H7 (cell line): Measurements from ENCODE around the gene SORL1. TPM values are rescaled to one million over a fixed set of nuclear protein-coding genes. Genes with fewer than 3 reads are reported as not detected.

Source experiments
- DNase-seq: peaks from one replicate; pipeline ENCODE4 v3.0.0; 2012
- H3K27me3 ChIP-seq: 2 replicates; pipeline ENCODE4 v1.6.0; 2011; ENCODE audit warnings: mild to moderate bottlenecking, low read length; ENCODE audit not compliant: control insufficient read depth, insufficient read depth
- H3K36me3 ChIP-seq: replicated peaks from 2 replicates; pipeline ENCODE4 v1.5.1; 2011; ENCODE audit warnings: low read length; ENCODE audit not compliant: control insufficient read depth, insufficient read depth
- H3K4me3 ChIP-seq: 2 replicates; pipeline ENCODE4 v1.5.1; 2011; ENCODE audit warnings: low read depth, mild to moderate bottlenecking, control low read depth, low read length, moderate library complexity; ENCODE audit not compliant: insufficient read depth
- total RNA-seq: library from RNA; depleted of rRNA; stranded (reverse); fragments of >200 nt; shearing (Covaris generic); gene quantifications from 2 replicates; pipeline ENCODE4 v1.2.3, GENCODE V29; 2014

SORL1 gene
- total RNA-seq, 1 experiment from 2014 or later, result 13.3 TPM

DNA sequence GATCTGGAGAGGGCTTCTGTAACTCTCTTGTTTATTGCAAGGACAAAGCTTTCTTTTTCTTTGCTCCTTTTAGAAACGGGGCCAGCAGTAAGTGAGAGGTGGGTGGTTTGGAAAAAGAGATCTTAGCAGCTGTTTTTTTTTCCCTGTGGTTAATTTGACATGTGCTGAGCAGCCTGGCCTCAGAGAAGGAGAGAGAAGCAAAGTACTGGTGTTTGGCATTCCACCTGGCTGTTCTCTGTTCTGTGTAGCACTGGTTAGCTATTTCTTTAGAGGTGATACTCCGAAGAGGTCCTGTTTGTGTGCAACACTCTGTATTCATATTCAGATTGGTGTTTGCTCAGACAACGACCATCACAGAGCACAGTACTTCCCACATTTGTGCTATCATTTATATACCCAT is 81.5 kb downstream of the SORL1 start:
- H3K36me3 ChIP-seq, result peaks cover 1% of the 10 kb centered on the region; the same call in 1 of the 2 replicates
- DNase-seq, result no peak
- H3K27me3 ChIP-seq, result no peaks in the 10 kb centered on the region
- H3K4me3 ChIP-seq, result no peak overlapping the region

DNA sequence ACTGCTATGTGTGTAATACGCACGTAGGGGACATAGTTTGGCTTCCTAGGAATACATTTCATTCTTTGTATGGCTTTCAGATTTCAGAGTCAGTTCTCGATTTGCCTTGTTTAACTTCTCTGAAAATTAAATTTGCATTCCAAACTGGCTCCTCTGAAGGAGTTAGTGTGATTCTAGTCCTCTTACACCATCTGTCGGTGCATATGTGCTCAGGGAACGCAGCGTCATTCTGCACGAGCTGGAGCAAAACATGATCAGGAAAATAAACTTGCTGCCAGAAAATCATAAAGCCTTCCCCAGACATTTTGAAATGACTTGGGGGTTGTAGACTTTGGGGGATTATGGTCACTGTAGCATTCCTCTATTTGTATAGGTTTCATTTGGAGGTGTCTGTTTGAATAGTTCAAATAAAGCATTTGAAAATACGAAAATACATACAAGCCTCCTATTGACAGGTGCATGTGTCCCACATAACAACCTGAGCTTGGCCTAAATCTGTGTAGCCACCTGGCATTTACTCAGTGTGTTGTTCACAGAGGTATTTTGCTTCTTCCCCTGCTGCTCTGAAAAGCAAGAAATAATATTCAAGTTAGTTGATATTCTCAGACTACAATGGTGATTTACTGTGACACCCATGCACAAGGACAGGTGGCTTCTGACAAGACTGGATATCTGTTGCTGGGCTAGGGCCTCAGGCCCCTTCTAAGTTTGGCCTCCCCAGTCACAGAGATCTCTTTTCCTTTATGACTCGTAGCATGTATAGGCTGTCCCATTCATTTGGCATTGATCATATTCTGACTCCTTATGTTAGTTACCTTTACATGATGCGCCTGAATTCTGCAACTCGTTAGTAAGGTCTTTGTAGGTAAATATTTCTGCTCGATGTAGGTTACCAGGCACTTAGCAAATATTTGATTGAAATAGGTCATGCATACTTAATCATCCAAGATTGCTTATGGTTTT is 82.3 kb downstream of the SORL1 start:
- H3K4me3 ChIP-seq, result no peak overlapping the region

DNA sequence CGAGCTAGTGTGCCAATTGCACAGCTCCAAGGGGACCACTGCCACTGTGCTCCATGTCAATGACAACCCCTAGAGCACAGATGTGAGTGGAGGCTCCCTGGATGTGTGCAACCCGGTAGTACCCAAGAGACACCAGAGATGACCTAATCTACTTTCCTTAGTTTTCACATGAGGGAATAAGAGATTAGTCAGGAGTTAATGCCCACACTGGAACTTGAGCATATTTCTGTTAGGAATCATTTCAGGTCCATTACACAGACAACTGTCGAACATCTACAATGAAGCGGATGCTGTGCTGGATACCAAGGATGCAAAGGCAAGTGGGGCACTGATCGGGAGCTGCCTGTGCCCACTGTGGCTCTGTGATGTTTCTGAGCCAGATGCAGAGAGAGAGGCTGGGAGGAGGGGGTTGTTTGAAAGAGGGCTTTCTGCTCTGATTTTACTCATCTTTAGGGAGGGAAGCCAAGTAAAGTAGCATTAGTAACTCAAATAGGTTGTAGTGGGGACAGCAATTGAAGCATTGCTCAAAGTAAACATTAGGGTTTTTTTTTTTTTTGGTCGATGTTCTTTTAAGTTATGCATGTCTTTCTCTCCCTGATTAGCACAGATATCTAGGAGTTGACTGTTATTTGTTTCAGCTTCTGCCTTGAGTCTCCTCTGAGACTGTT is 83.1 kb downstream of the SORL1 start:
- no peak for DNase-seq
- H3K4me3 ChIP-seq, result no peak overlapping the region

More for the DNA sequence above, 82.3 kb downstream of the SORL1 start:
- Histone ChIP-seq H3K27me3 (no peaks in the 10 kb centered on the region), H3K36me3 (peaks cover 1% of the 10 kb centered on the region; the same call in 1 of the 2 replicates)
- DNase-seq, result no peak

GRCh38 chr11:121536126-121536525 is 84.0 kb downstream of the SORL1 start:
- DNase-seq, result no peak
- Histone ChIP-seq H3K27me3 (no peaks in the 10 kb centered on the region), H3K4me3 (no peak overlapping the region)

More for the DNA sequence above, 83.1 kb downstream of the SORL1 start:
- peaks cover 1% of the 10 kb centered on the region; the same call in 1 of the 2 replicates for H3K36me3 ChIP-seq
- no peaks in the 10 kb centered on the region for H3K27me3 ChIP-seq

GRCh38 chr11:121538054-121538453 is 85.9 kb downstream of the SORL1 start:
- Histone ChIP-seq H3K27me3 (no peaks in the 10 kb centered on the region), H3K36me3 (no peaks in the 10 kb centered on the region; the same call in 1 of the 2 replicates), H3K4me3 (no peak overlapping the region)
- no peak for DNase-seq

More at GRCh38 chr11:121536126-121536525, 84.0 kb downstream of the SORL1 start:
- peaks cover 1% of the 10 kb centered on the region for H3K36me3 ChIP-seq

- DNase-seq, result no peak
- H3K4me3 ChIP-seq, result no peak overlapping the region
- no peaks in the 10 kb centered on the region for H3K27me3 ChIP-seq
- H3K36me3 ChIP-seq, result peaks cover 2% of the 10 kb centered on the region
Measured at GRCh38 chr11:121539000-121539399, 86.9 kb downstream of the SORL1 start.

DNA sequence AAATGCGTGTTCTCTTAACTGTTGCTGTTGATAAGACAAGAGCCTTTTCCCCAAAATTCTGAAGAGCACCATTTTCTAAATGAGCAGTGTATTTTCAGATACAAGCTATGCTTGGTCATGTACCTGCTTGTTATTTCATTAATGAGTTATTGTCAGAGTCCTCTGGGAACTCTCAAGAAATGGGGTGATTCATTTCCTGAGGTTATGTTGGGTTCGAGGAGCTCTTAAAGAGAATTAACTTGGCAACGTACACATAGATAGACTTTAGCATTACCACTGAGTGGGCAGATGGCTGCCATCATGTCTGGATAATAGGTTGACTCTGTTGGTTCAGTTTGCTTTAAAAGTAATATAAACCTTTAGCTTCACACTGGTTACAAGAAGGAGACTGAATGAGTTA is 88.5 kb downstream of the SORL1 start:
- H3K27me3 ChIP-seq, result no peaks in the 10 kb centered on the region
- DNase-seq, result no peak
- peaks cover 6% of the 10 kb centered on the region for H3K36me3 ChIP-seq
- H3K4me3 ChIP-seq, result no peak overlapping the region

- no peak overlapping the region for H3K4me3 ChIP-seq
- DNase-seq, result no peak
- peaks cover 6% of the 10 kb centered on the region for H3K36me3 ChIP-seq
- no peaks in the 10 kb centered on the region for H3K27me3 ChIP-seq
Measured at GRCh38 chr11:121543836-121544380, 91.8 kb downstream of the SORL1 start.

- no peak for DNase-seq
- Histone ChIP-seq H3K27me3 (no peaks in the 10 kb centered on the region), H3K4me3 (no peak overlapping the region), H3K36me3 (peaks cover 6% of the 10 kb centered on the region)
Measured at GRCh38 chr11:121544956-121545355, 92.8 kb downstream of the SORL1 start.

DNA sequence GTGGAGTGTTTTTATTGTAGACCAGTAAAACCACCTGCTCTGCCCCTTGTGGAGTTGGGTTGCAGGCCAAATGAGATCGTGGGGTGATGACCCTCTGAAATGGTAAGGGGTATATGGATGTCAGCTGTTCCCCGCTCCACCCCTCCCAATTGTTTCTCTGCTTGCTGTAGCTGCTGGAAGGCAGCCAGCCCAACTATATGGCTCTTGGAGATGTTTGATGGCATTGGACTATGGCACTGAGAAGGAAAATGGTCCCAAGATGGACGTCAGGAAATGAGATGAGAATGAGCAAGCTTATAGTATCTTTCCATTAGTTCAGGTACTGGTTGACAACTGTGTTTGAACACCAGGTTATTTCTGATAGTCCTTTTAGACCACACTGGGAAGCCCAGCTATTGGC is 95.5 kb downstream of the SORL1 start:
- no peak for DNase-seq
- H3K27me3 ChIP-seq, result no peaks in the 10 kb centered on the region
- no peak overlapping the region for H3K4me3 ChIP-seq
- peaks cover 6% of the 10 kb centered on the region for H3K36me3 ChIP-seq

DNA sequence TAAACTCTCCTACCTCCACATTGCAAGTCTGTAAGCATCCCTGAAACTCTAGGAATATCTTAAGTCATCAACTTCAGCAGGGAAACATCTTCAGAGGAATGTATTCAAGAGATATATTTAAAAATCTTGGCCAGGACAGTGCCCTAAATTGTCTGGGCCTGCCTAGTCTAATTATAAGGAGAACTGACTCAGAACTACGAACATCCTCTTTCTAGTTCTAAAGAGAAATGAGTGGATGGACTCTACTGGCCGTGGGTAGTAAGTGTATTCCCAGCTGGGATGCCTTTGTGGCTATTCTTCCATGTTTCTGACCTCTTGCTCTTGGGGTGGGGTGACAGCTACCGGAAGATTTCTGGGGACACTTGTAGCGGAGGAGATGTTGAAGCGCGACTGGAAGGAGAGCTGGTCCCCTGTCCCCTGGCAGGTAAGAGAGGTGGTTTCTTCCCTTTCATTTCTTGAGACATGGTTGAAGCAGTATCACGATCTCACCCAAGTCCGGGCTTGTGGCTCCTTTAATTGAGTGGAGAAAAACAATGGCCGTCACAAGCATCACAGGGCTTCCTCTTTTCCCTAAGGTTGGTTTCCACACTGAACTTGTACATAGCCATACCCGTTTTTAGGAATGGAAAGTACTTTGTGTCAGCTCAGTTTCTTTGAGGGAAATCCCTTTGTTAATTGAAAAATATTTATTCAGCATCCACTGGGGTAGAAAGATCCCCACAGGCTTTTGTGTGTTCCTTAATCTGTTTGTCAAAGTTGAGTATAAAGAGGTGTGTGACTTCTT is 98.3 kb downstream of the SORL1 start:
- H3K4me3 ChIP-seq, result no peak overlapping the region
- DNase-seq, result no peak
- peaks cover 3% of the 10 kb centered on the region for H3K36me3 ChIP-seq
- no peaks in the 10 kb centered on the region for H3K27me3 ChIP-seq

- Histone ChIP-seq H3K4me3 (no peak overlapping the region), H3K27me3 (no peaks in the 10 kb centered on the region), H3K36me3 (peaks cover 3% of the 10 kb centered on the region)
- no peak for DNase-seq
Measured at GRCh38 chr11:121551463-121551862, 99.3 kb downstream of the SORL1 start.

DNA sequence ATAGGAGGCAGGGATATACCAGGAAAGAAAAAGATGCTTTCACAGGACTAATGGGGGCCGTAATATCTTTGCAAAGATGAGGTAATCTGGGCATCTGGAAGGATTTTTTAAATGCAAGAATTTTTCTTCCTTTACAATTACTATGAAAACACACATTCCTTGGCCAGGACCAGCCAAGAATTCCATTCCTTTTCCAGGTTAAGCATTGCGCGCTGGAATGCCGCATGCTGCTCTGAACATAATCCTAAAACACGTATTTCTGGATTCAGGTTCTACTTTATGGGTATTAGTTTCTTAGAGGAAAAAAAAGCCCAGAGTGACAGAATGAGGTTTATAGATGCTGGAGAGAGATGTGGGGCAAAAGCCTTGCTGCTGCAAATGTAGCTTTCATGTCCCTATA is 100.0 kb downstream of the SORL1 start:
- DNase-seq, result no peak
- H3K4me3 ChIP-seq, result no peak overlapping the region

GRCh38 chr11:121552644-121553043 is 100.5 kb downstream of the SORL1 start:
- no peak for DNase-seq
- no peak overlapping the region for H3K4me3 ChIP-seq
- no peaks in the 10 kb centered on the region for H3K27me3 ChIP-seq
- peaks cover 4% of the 10 kb centered on the region for H3K36me3 ChIP-seq

More for the DNA sequence above, 100.0 kb downstream of the SORL1 start:
- peaks cover 4% of the 10 kb centered on the region for H3K36me3 ChIP-seq
- H3K27me3 ChIP-seq, result no peaks in the 10 kb centered on the region
